Uterus (tissue), 2 donors: ENCODE results near the gene CCL7.

Source experiments
- POLR2A ChIP-seq, 2 donors: fragments of 450-650 bp; IDR thresholded peaks; one replicate each; pipeline ENCODE4 v1.6.1; 2016; ENCODE audit warnings: antibody characterized with exemption in 2 of 2, mild to moderate bottlenecking in 1 of 2, moderate library complexity in 1 of 2
- TF ChIP-seq, protein P1 (sequence below), 4 experiments: fragments of 200-600 bp in 2 of 4; fragments of 450-650 bp in 2 of 4; sonication (generic) in 2 of 4; IDR thresholded peaks; one replicate each; pipeline ENCODE4 v1.5.1; 2016 to 2019; ENCODE audit warnings: antibody characterized with exemption in 4 of 4, mild to moderate bottlenecking in 2 of 4, moderate library complexity in 1 of 4

DNA sequence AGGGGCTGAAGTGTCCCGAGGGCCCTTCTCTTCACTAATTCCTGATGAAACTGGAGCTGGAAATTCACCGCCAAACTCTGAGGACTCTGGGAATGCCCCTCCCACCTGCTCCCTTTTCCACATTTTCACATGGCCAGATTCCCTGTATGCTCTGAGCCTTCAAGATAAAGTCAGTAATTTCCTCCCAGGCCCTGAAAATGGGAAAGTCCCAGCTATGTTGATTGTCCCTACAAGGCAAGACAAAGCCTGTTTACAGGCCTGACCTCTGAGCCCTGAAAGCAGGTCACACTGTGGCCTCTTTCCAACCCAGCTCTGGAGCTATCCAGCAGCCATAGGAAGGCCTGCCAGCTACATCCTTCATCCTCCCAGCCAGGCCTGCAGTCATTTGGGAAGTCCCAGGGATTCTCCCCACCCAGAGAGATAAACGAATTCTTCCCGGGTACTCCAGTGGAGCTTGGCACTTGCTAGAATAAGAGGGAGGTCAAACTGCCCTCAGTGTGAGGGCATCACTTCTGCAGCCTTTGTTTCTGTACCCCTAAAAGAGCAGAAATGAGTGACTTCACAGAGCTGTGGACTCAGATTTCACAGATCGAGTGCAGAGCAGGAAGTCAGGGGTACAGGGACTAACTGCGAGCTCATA is 34.5 kb upstream of the CCL7 start:
- TF ChIP-seq, protein P1, sequence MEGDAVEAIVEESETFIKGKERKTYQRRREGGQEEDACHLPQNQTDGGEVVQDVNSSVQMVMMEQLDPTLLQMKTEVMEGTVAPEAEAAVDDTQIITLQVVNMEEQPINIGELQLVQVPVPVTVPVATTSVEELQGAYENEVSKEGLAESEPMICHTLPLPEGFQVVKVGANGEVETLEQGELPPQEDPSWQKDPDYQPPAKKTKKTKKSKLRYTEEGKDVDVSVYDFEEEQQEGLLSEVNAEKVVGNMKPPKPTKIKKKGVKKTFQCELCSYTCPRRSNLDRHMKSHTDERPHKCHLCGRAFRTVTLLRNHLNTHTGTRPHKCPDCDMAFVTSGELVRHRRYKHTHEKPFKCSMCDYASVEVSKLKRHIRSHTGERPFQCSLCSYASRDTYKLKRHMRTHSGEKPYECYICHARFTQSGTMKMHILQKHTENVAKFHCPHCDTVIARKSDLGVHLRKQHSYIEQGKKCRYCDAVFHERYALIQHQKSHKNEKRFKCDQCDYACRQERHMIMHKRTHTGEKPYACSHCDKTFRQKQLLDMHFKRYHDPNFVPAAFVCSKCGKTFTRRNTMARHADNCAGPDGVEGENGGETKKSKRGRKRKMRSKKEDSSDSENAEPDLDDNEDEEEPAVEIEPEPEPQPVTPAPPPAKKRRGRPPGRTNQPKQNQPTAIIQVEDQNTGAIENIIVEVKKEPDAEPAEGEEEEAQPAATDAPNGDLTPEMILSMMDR (IDR thresholded peaks at IDR 0.05): no peak
- no peak for TF ChIP-seq POLR2A (IDR thresholded peaks at IDR 0.05)
